Right lobe of liver (tissue), 4 donors: ENCODE results near the gene LDLRAD4.

Experiments
- CTCF ChIP-seq, 4 donors: fragments of 200-600 bp in 3 of 4; fragments of 450-650 bp in 1 of 4; IDR thresholded peaks; one replicate each; pipeline versions ENCODE4 v1.5.1 to v1.8.0; 2016 to 2022; ENCODE audit warnings: antibody characterized with exemption in 4 of 4, mild to moderate bottlenecking in 2 of 4
- POLR2A ChIP-seq: fragments of 450-650 bp; IDR thresholded peaks from one replicate; pipeline ENCODE4 v1.6.1; 2017; ENCODE audit warnings: antibody characterized with exemption, mild to moderate bottlenecking
- donor health status: DM: no; HTN: no; CAD: no.
- donor health status: DM: no; HTN: no; CAD: no.
- donor health status: DM: no; HTN: yes; CAD: no.

GRCh38 chr18:13579874-13580273 lies 361.3 kb downstream of the LDLRAD4 start:
- TF ChIP-seq POLR2A (no peak), CTCF (IDR thresholded peaks at IDR 0.05) (no peak)
